K562 (cell line): ENCODE results near the gene C15orf62. TPM values are rescaled to one million over a fixed set of nuclear protein-coding genes. Genes with fewer than 3 reads are reported as not detected.
A peak's percentile ranks its signal among the peaks of the same experiment; 100 is the strongest.

Experiments
- ATAC-seq: fragments of 200-7000 bp; cut with Tn5 transposase; 3 replicates; pipeline ENCODE4 v1.9.1; 2020; ENCODE audit warnings: moderate library complexity
- BruUV-seq: library from RNA; stranded (reverse); fragments of 400-500 nt; replicated peaks from 2 replicates; lab custom pipeline; 2021; lab: Mats Ljungman, UMichigan
- CTCF ChIA-PET: fragments of 300-600 bp; formaldehyde crosslinking; extraction: SDS; loops from one replicate; lab custom pipeline; 2021; ENCODE audit warnings: low intra/inter-chr PET ratio; lab: Yijun Ruan, JAX
- POLR2A ChIA-PET: fragments of 300-600, 350-650 bp; sonication (Branson Sonifier 250); formaldehyde crosslinking; extraction: SDS; loops from one replicate; lab custom pipeline; 2021; ENCODE audit warnings: antibody characterized with exemption, inconsistent platforms; lab: Yijun Ruan, JAX
- DNase-seq, 4 experiments: peaks; one replicate each; pipeline versions ENCODE4 v3.0.0 to v3.0.0-alpha.2; 2011 to 2018; ENCODE audit warnings: low spot score in 3 of 4, mixed read lengths in 3 of 4; ENCODE audit errors: extremely low read depth in 1 of 4
- FAIRE-seq: peaks from 2 replicates; lab custom pipeline; 2011; peaks lifted over from hg19 to GRCh38; lab: Jason Lieb, UNC
- H2AFZ ChIP-seq: 2 replicates; pipeline ENCODE4 v1.6.0; 2011; ENCODE audit warnings: low read depth, low read length, control low read depth, inconsistent platforms
- H3K27ac ChIP-seq: fragments of 200-600 bp; 3 replicates; pipeline ENCODE4 v1.8.0; 2011; ENCODE audit warnings: low read depth, mild to moderate bottlenecking, control low read depth, inconsistent platforms, low read length, moderate library complexity, mixed read lengths; ENCODE audit errors: extremely low read depth
- H3K27me3 ChIP-seq, 2 experiments: fragments of 300-600 bp in 1 of 2; 2 replicates in 1 of 2; 3 replicates in 1 of 2; pipeline versions ENCODE4 v1.6.0 to v1.8.0; 2011; ENCODE audit warnings: inconsistent platforms in 2 of 2, low read length in 2 of 2, mild to moderate bottlenecking in 1 of 2, mixed read lengths in 1 of 2, moderate library complexity in 1 of 2; ENCODE audit not compliant: control insufficient read depth in 2 of 2, insufficient read depth in 2 of 2
- H3K36me3 ChIP-seq: fragments of 300-600 bp; 3 replicates; pipeline ENCODE4 v1.8.0; 2011; ENCODE audit warnings: mild to moderate bottlenecking, low read length, inconsistent platforms; ENCODE audit not compliant: control insufficient read depth, insufficient read depth
- H3K4me1 ChIP-seq, 2 experiments: fragments of 200-600 bp in 1 of 2; replicated peaks in 1 of 2; 2 replicates in 1 of 2; 3 replicates in 1 of 2; pipeline versions ENCODE4 v1.5.1 to v1.8.0; 2011; ENCODE audit warnings: inconsistent platforms in 2 of 2, low read length in 2 of 2, mild to moderate bottlenecking in 1 of 2, mixed read lengths in 1 of 2, moderate library complexity in 1 of 2; ENCODE audit not compliant: control insufficient read depth in 2 of 2, insufficient read depth in 2 of 2
- H3K4me2 ChIP-seq: 2 replicates; pipeline ENCODE4 v1.6.1; 2011; ENCODE audit warnings: low read length, control low read depth, inconsistent platforms, mixed read lengths; ENCODE audit not compliant: insufficient read depth
- H3K4me3 ChIP-seq: fragments of 200-600 bp; sonication (generic), shearing (Covaris generic); 2 replicates; pipeline ENCODE4 v1.5.1; 2016; ENCODE audit warnings: control low read depth, inconsistent platforms
- H3K79me2 ChIP-seq: fragments of 200-600 bp; 3 replicates; pipeline ENCODE4 v1.8.0; 2011; ENCODE audit warnings: low read length, inconsistent platforms; ENCODE audit not compliant: control insufficient read depth, insufficient read depth
- H3K9ac ChIP-seq, 2 experiments: 2 replicates each; pipeline versions ENCODE4 v1.6.0 to v1.6.1; 2011; ENCODE audit warnings: low read depth in 2 of 2, low read length in 2 of 2, control low read depth in 1 of 2, inconsistent platforms in 1 of 2, mild to moderate bottlenecking in 1 of 2, mixed read lengths in 1 of 2; ENCODE audit not compliant: insufficient read depth in 1 of 2
- H3K9me1 ChIP-seq: one replicate; pipeline ENCODE4 v1.6.0; 2011; ENCODE audit warnings: inconsistent platforms, mild to moderate bottlenecking, low read length, moderate library complexity; ENCODE audit not compliant: control insufficient read depth, insufficient read depth
- H3K9me3 ChIP-seq: replicated peaks from 2 replicates; pipeline ENCODE4 v1.5.1; 2011; ENCODE audit warnings: low read depth, low read length, inconsistent platforms; ENCODE audit not compliant: control insufficient read depth, insufficient read depth
- H4K20me1 ChIP-seq: replicated peaks from 2 replicates; pipeline ENCODE4 v1.6.1; 2011; ENCODE audit warnings: low read length, inconsistent platforms, mixed read lengths; ENCODE audit not compliant: control insufficient read depth, insufficient read depth
- DNMT1 ChIP-seq: fragments of 450-650 bp; IDR thresholded peaks from 2 replicates; pipeline ENCODE4 v1.6.1; 2016; ENCODE audit warnings: antibody characterized with exemption, mild to moderate bottlenecking
- FOXJ3 ChIP-seq: sonication (generic); formaldehyde crosslinking; IDR thresholded peaks from 2 replicates; pipeline ENCODE4 v1.4.0; 2020; ENCODE audit warnings: mild to moderate bottlenecking, missing genetic modification reagents
- PHB2 ChIP-seq: fragments of 450-650 bp; IDR thresholded peaks from 2 replicates; pipeline ENCODE4 v1.6.1; 2017; ENCODE audit warnings: low read depth
- SMARCA4 ChIP-seq: fragments of 450-650 bp; IDR thresholded peaks from 2 replicates; pipeline ENCODE4 v1.6.1; 2016
- WGBS: fragments of 100-300 bp; shearing (Covaris generic); methylation state at CpG from one replicate; pipeline ENCODE4 v1.1.6; 2016; ENCODE audit warnings: low coverage, mixed read lengths; ENCODE audit not compliant: insufficient coverage; ENCODE audit errors: missing lambda C conversion rate; 5-methylcytosine and 5-hydroxymethylcytosine counted together
- in situ Hi-C: fragments of 300-500 bp; cut with MboI; formaldehyde crosslinking; loops from 4 replicates; pipeline ENCODE4 v1.15.0; 2018; ENCODE audit warnings: inconsistent platforms, mixed read lengths
- intact Hi-C: fragments of 100-400 bp; cut with micrococcal nuclease; formaldehyde crosslinking; loops from 2 replicates; pipeline ENCODE4 v1.14.2; 2022
- polyA plus RNA-seq, 8 experiments: library from polyadenylated mRNA; depleted of rRNA in 4 of 8; stranded (reverse) in 5 of 8; unstranded in 3 of 8; fragments of >200 nt; fragmentation: Nextera tagmentation in 2 of 8; fragmentation: Illumina TruSeq in 1 of 8; extraction: Ambion mirVana in 2 of 8; extraction: Trizol in 1 of 8; gene quantifications; 2 replicates each; pipeline versions ENCODE4 v1.2.1 to v1.2.3, GENCODE V29; 2011 to 2014; ENCODE audit warnings: inconsistent platforms in 1 of 8, missing spikeins in 1 of 8
- total RNA-seq, 7 experiments: library from RNA; depleted of rRNA in 6 of 7; stranded (reverse); fragments of >200 nt in 6 of 7; fragmentation: Illumina TruSeq in 2 of 7; extraction: Trizol in 2 of 7; gene quantifications; 2 replicates each; pipeline versions ENCODE4 v1.2.1 to v1.2.3, GENCODE V29; 2011 to 2021; ENCODE audit warnings: low replicate concordance in 1 of 7
- TF ChIP-seq, protein P1 (sequence below): fragments of 200-800 bp; sonication (Bioruptor generic); IDR thresholded peaks from 2 replicates; pipeline ENCODE4 v1.6.1; 2017; ENCODE audit warnings: missing genetic modification characterization, missing compliant biosample characterization
- TF ChIP-seq, protein P2 (sequence below): sonication (generic); formaldehyde crosslinking; IDR thresholded peaks from 2 replicates; pipeline ENCODE4 v1.8.0; 2022; ENCODE audit warnings: mild to moderate bottlenecking, missing genetic modification reagents

C15orf62 gene
- total and polyA plus RNA-seq, 9 of the 15 experiments (the other 6 are each of a cell fraction or from before 2014, with no cell fraction given), result 0.01 to 0.76 (median 0.30) TPM; not detected in 1

DNA sequence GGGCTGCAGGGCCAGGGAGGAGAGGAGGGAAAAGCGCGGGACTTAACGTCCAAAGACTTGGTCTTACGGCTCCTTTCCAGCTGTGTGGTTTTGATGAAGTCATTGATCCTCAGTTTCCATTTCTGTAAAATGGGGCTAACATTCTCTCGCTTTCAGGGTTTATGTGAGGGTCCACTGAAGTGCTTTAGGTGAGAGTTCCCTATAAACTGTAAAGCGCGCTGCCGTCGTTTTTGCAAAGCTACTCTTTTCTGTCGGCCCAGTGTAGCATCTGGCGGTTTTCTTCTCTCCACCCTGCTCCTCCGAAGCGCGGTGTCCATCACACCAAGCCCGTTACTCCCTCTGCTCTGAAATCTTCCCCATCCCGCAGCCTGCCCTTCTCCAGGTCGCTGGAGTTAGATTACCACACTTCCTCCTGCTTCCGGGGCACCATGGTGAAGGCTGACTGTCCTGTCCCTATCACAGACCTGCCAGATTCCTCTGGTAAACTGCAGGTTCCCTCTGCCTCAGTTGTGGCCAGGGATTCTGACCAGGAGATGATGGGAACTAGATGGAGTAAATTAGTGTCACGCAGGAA lies 38.2 kb downstream of the C15orf62 start (continued):
- TF ChIP-seq, protein P1, sequence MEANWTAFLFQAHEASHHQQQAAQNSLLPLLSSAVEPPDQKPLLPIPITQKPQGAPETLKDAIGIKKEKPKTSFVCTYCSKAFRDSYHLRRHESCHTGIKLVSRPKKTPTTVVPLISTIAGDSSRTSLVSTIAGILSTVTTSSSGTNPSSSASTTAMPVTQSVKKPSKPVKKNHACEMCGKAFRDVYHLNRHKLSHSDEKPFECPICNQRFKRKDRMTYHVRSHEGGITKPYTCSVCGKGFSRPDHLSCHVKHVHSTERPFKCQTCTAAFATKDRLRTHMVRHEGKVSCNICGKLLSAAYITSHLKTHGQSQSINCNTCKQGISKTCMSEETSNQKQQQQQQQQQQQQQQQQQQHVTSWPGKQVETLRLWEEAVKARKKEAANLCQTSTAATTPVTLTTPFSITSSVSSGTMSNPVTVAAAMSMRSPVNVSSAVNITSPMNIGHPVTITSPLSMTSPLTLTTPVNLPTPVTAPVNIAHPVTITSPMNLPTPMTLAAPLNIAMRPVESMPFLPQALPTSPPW (CRISPR knock-in tag), result no peak
- TF ChIP-seq PHB2, result no peak
- 0 out of 2 replicates have a peak, but pooled peaks have one; percentile 18 for TF ChIP-seq SMARCA4

DNA sequence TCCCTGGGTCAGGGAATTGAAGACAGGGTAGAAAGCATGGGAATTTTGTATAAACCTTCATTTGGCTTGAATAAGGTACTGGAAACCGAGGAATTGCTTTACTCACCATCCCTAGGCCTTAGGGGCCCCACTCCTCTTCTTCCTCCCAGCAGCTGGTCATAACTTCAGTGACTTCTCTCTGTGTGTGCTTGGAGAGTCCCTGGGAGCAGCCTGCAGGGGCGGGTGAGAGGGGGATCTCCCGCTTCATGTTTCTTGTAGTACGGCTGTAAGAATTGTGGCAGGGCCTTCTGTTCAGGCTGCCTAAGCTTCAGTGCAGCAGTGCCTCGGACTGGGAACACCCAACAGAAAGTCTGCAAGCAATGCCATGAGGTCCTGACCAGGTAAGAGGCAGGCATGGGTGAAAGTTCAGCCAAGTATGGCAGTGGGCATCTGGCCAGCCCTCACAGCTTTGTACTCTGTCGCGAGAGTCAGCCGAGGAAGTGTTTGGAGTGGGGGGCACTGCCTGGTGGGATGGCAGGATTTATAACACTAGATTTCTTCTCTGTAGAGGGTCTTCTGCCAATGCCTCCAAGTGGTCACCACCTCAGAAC lies 39.2 kb downstream of the C15orf62 start:
- in situ Hi-C loops (no loop called here), intact Hi-C loops (no loop called here)
- no peaks in the 10 kb centered on the region; the same call in 1 of the 2 replicates for H3K9me3 ChIP-seq
- DNase-seq, result no peak
- ATAC-seq, result no peak
- no peak for FAIRE-seq
- H2AFZ ChIP-seq, result no peak overlapping the region
- no peaks in the 10 kb centered on the region for H4K20me1 ChIP-seq
- no peak overlapping the region for H3K4me2 ChIP-seq
- H3K4me1 ChIP-seq, result peaks cover 15 to 17% of the 10 kb centered on the region in 2 experiments; a peak in 4 of 5 replicates
- H3K27me3 ChIP-seq, result no peaks in the 10 kb centered on the region
- H3K4me3 ChIP-seq, result no peak overlapping the region
- CTCF ChIA-PET, result no interaction called here
- 80% methylated on average over 7 of the region's 8 CpGs for WGBS
- peaks cover 26% of the 10 kb centered on the region for H3K36me3 ChIP-seq
- BruUV-seq, result TSS peak; percentile 54
- POLR2A ChIA-PET, result interaction anchor here (0.7 kb wide), 1 partner anchor 224 kb away, joined by 4 read pairs; no protein-coding TSS in a partner anchor
- H3K9me1 ChIP-seq, result no peaks in the 10 kb centered on the region
- 0 out of 4 replicates have a peak overlapping the region, but pooled peaks of 1 of the 2 experiments have one; percentile 17 for H3K9ac ChIP-seq
- H3K79me2 ChIP-seq, result peaks cover 19% of the 10 kb centered on the region
- H3K27ac ChIP-seq, result no peak overlapping the region
- TF ChIP-seq, protein P2, sequence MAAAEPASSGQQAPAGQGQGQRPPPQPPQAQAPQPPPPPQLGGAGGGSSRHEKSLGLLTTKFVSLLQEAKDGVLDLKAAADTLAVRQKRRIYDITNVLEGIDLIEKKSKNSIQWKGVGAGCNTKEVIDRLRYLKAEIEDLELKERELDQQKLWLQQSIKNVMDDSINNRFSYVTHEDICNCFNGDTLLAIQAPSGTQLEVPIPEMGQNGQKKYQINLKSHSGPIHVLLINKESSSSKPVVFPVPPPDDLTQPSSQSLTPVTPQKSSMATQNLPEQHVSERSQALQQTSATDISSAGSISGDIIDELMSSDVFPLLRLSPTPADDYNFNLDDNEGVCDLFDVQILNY, result no peak
- TF ChIP-seq FOXJ3 (no peak), DNMT1 (no peak)
